ENCODE measurements around the gene EML6.

DNA sequence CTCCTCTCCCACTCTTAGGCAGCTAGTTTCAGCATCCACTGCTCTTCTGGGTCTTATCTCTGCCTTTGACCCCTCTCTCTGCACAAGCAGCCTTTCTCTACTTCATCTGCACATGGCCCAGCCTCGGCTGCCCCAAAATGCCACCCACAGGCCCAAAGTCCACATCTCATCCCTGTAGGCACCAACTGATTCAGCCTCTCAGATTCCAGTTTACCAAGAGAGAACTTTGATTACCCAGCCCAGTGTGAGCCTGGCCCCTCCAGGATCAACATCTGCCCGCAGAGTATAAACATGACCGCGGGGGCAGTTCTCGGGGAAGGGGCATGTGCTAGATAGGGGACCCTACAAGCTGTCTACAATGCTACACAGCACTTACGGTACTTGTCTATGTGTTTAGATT lies 185.1 kb downstream of the EML6 start:
- TF ChIP-seq EZH2 (IDR thresholded peaks at IDR 0.05; ENCODE audit: low read length), result no peak
- TF ChIP-seq, protein P1, sequence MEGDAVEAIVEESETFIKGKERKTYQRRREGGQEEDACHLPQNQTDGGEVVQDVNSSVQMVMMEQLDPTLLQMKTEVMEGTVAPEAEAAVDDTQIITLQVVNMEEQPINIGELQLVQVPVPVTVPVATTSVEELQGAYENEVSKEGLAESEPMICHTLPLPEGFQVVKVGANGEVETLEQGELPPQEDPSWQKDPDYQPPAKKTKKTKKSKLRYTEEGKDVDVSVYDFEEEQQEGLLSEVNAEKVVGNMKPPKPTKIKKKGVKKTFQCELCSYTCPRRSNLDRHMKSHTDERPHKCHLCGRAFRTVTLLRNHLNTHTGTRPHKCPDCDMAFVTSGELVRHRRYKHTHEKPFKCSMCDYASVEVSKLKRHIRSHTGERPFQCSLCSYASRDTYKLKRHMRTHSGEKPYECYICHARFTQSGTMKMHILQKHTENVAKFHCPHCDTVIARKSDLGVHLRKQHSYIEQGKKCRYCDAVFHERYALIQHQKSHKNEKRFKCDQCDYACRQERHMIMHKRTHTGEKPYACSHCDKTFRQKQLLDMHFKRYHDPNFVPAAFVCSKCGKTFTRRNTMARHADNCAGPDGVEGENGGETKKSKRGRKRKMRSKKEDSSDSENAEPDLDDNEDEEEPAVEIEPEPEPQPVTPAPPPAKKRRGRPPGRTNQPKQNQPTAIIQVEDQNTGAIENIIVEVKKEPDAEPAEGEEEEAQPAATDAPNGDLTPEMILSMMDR (optimal IDR thresholded peaks at IDR 0.05 in 1 of 3, IDR thresholded peaks at IDR 0.05 in 1 of 3, conservative IDR thresholded peaks at IDR 0.05 in 1 of 3; ENCODE audit: extremely low read depth in 1 of 3, insufficient read depth in 2 of 3, low read length in 3 of 3), result no peak

All from keratinocyte (primary cell).